Measurements from ENCODE around the gene TSPAN1.

The TSPAN1 gene

GRCh38 chr1:46148318-46148717 is 26.6 kb upstream of the TSPAN1 start:
- TF ChIP-seq, protein P1, sequence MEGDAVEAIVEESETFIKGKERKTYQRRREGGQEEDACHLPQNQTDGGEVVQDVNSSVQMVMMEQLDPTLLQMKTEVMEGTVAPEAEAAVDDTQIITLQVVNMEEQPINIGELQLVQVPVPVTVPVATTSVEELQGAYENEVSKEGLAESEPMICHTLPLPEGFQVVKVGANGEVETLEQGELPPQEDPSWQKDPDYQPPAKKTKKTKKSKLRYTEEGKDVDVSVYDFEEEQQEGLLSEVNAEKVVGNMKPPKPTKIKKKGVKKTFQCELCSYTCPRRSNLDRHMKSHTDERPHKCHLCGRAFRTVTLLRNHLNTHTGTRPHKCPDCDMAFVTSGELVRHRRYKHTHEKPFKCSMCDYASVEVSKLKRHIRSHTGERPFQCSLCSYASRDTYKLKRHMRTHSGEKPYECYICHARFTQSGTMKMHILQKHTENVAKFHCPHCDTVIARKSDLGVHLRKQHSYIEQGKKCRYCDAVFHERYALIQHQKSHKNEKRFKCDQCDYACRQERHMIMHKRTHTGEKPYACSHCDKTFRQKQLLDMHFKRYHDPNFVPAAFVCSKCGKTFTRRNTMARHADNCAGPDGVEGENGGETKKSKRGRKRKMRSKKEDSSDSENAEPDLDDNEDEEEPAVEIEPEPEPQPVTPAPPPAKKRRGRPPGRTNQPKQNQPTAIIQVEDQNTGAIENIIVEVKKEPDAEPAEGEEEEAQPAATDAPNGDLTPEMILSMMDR (IDR thresholded peaks at IDR 0.05; ENCODE audit: insufficient read depth, low read depth, low read length, missing control alignments): no peak
- no peak for DNase-seq (ENCODE audit: low read depth)
- no peak overlapping the region for H3K4me3 ChIP-seq (ENCODE audit: low read length)

- no peak overlapping the region for H3K4me3 ChIP-seq (ENCODE audit: low read length)
- TF ChIP-seq, protein P1 (IDR thresholded peaks at IDR 0.05; ENCODE audit: insufficient read depth, low read depth, low read length, missing control alignments): no peak
- DNase-seq (ENCODE audit: low read depth): no peak
Measured at GRCh38 chr1:46150085-46150484, 24.8 kb upstream of the TSPAN1 start.

DNA sequence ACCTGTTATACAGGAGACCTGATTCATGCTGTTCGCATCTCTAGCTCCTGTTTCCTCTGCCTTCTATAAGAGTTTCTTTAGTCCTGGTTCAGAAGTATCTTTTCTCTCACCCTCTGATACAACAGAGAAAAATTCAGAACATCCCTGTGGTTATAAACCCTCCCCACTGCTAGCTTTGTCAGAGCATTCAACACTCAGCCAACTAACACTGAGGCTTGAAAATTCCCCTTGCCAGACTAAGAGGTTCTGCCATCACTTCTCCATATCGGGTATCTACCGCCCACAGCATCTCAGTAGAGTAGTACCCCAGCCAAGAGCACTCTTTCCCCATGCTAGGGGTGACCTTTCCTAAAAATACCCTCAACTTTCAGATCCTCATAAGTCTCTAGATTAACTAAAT is 22.9 kb upstream of the TSPAN1 start:
- H3K4me3 ChIP-seq (ENCODE audit: low read length): no peak overlapping the region
- no peak for DNase-seq (ENCODE audit: low read depth)
- TF ChIP-seq, protein P1 (IDR thresholded peaks at IDR 0.05; ENCODE audit: insufficient read depth, low read depth, low read length, missing control alignments): no peak

GRCh38 chr1:46153228-46153627 is 21.7 kb upstream of the TSPAN1 start:
- TF ChIP-seq, protein P1 (IDR thresholded peaks at IDR 0.05; ENCODE audit: insufficient read depth, low read depth, low read length, missing control alignments): no peak
- no peak for DNase-seq (ENCODE audit: low read depth)
- H3K4me3 ChIP-seq (ENCODE audit: low read length): no peak overlapping the region

DNA sequence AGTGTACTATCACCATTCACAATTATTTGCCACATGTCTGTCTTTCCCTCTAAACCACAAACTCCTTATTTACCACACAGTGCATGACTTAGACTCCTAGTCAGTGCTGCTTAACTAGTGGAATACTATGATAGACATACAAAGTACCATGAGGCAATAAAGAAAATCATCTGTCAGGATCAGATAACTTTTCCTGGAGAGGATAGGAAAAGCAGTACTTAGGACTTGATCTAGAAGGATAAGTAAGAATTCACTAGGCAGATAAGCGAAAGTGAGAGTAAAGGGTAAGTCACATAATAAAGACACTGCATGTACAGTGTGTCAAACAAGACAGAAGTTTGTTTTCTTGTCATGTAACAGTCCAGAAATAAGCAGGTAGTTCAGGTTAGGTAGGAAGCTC is 21.2 kb upstream of the TSPAN1 start:
- no peak for DNase-seq (ENCODE audit: low read depth)
- TF ChIP-seq, protein P1 (IDR thresholded peaks at IDR 0.05; ENCODE audit: insufficient read depth, low read depth, low read length, missing control alignments): no peak
- no peak overlapping the region for H3K4me3 ChIP-seq (ENCODE audit: low read length)

GRCh38 chr1:46157916-46158311 is 17.0 kb upstream of the TSPAN1 start:
- TF ChIP-seq, protein P1 (IDR thresholded peaks at IDR 0.05; ENCODE audit: insufficient read depth, low read depth, low read length, missing control alignments): no peak
- DNase-seq (ENCODE audit: low read depth): no peak
- H3K4me3 ChIP-seq (ENCODE audit: low read length): no peak overlapping the region
